HG02759 (cell line): ENCODE measurements around the gene ASPSCR1.

ENCODE experiments used
- ATAC-seq: cut with Tn5 transposase; IDR thresholded peaks from one replicate; pipeline ENCODE4 v1.9.1; 2021; ENCODE audit warnings: mild to moderate bottlenecking, moderate library complexity; ENCODE audit not compliant: unreplicated experiment

ASPSCR1 gene

DNA sequence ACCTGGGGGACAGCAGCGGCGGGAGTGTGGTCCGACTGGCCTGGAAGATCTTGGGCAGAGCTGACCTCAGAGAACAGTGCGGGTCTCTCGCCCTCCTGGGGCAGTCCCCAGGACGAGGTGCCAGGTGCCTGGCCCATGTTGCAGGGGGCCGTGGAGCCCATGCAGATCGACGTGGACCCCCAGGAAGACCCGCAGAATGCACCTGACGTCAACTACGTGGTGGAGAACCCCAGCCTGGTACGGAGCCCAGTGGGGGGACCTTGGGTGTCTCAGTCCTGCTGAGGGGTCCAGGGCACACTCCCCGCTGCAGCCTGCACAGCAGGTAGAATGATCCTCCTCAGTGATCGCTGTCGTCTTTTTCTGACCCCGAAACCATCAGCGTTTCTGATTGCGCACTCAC lies 75.7 kb downstream of the ASPSCR1 start:
- ATAC-seq: no peak

DNA sequence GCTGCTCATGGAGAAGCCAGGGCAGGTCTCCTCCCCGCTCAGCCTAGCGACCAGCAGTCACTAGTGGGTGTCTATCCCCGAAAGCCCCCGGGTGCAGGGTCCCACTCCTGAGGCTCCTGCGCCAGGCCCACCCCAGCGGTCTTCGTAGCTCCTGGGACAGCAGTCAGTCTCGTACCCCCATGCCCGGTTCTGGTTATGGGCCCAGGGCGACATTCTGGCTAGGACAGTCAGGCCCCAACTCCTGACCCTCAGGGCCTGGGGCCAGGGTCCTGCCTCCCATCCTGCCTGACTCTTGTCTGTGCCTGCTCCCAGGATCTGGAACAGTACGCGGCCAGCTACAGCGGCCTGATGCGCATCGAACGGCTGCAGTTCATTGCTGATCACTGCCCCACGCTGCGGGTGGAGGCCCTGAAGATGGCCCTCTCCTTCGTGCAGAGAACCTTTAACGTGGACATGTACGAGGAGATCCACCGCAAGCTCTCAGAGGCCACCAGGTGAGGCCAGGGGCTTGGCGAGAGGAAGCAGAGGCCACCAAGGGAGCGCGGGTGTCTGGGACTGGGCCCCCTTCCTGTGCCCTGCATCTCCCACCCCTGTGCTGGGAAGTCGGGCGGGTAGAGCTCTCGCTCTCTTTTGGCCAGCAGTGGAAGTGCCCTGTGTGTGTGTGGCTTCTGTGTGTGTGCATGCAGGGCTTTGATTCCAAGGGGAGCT lies 76.3 kb downstream of the ASPSCR1 start:
- no peak for ATAC-seq

DNA sequence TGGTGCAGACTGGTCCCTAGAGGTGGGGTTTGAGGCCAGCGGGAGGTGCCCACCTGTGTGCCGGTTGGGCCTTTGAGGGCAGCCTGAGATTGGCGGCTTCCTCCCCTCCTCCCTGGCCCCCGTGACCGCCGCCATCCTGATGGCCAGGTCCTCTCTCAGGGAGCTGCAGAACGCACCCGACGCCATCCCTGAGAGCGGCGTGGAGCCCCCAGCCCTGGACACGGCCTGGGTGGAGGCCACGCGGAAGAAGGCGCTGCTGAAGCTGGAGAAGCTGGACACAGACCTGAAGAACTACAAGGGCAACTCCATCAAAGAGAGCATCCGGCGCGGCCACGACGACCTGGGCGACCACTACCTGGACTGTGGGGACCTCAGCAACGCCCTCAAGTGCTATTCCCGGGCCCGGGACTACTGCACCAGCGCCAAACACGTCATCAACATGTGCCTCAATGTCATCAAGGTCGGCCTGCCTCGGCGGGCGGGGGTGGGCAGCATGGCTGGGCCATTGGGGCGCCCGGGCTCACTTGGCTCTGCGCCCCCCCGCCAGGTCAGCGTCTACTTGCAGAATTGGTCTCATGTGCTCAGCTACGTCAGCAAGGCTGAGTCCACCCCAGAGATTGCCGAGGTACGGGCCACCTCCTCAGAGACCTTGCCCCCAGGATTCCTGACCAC lies 77.1 kb downstream of the ASPSCR1 start:
- ATAC-seq: no peak

DNA sequence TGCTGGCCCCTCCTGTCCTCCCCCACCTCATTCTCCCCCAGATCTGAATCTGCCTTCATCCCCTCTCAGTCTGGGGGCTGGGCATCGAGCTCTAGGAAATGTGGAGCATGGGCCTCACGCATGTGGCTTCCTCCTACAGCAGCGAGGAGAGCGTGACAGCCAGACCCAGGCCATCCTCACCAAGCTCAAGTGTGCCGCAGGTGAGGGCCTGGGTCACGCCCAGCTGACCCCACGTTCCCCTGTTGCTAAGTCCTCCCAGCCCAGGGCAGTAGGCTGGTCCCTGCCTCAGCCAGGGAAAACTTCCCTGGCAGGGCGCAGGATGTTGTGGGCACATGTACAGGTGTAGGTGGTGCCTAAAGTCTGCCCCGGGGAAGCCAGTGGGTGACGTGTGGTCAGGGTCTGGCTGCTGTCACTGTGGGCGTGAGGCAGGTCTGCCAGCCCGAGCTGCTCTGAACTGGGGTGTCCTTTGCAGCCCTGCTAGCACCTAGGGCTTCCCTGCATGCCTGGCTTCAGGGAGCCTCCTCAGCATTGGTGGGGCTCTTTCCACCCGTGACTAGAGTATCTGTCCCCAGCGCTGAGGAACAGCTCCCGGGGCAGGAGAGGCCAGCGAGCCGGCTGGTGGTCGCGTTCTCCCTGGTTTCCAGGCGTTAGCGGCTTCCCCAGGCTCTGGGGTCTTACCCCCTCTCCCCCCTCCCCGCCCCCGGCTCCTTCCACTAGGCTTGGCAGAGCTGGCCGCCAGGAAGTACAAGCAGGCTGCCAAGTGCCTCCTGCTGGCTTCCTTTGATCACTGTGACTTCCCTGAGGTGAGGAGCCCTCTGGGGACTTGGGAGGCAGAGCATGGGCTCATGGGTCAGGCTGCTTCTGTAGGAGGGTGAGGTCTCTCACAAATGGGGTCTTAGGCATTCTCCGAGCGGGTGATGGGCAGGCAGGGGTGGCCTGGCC lies 77.9 kb downstream of the ASPSCR1 start:
- ATAC-seq: no peak

DNA sequence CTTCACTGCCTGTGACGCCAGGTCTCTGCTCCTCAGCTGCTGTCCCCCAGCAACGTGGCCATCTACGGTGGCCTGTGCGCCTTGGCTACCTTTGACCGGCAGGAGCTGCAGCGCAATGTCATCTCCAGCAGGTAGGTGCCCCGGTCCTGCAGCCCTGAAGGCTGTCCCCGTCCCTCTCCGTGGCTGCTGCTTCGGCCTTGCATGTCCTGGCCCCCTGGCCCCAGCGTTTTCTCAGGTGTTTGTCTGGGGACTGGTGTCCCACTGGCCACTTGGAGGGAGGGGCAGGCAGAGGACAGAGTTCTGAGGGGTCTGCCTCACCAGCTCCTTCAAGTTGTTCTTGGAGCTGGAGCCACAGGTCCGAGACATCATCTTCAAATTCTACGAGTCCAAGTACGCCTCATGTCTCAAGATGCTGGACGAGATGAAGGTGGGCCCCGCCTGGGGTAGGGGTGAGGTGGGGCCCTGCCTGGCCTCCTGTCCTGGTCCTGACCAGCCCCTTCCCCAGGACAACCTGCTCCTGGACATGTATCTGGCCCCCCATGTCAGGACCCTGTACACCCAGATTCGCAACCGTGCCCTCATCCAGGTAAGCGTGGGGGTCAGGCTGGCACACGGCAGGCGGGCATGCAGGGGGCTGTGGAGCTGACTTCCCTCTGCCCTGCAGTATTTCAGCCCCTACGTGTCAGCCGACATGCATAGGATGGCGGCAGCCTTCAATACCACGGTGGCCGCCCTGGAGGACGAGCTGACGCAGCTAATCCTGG lies 78.7 kb downstream of the ASPSCR1 start:
- no peak for ATAC-seq

DNA sequence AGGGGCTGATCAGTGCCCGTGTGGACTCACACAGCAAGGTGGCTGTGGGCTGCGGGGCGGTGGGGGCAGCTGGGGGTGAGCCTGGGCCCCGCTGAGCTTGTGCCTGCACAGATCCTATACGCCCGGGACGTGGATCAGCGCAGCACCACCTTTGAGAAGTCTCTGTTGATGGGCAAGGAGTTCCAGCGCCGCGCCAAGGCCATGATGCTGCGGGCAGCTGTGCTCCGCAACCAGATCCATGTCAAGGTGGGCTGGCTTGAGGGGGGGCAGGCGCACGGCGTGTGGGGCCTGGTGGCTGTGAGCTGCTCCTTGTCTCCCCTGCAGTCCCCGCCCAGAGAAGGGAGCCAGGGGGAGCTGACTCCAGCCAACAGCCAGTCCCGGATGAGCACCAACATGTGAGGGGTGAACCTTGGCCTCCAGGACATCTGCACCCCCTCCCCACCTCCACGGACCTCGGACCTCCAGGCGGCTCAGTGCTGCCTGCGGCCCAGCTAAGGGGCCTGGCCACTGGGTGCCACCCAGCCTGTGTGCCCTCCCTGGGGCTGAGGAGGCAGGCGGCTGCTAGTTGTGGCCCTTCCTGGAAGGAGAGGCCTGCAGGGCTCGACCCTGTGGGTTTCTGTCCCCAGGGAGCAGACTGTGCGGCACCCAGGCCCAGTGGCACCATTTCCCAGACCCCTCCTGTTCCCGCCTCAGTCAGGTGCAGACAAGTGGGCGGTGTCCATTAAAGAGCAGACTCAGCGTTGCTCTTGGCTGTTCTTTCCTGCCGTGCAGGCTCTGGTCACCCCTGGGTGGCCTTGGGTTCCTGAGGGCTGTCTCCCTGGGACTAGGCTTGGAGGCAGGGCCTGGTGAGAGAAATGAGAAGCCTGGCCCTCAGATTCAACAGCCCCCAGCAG lies 79.5 kb downstream of the ASPSCR1 start:
- ATAC-seq: no peak

DNA sequence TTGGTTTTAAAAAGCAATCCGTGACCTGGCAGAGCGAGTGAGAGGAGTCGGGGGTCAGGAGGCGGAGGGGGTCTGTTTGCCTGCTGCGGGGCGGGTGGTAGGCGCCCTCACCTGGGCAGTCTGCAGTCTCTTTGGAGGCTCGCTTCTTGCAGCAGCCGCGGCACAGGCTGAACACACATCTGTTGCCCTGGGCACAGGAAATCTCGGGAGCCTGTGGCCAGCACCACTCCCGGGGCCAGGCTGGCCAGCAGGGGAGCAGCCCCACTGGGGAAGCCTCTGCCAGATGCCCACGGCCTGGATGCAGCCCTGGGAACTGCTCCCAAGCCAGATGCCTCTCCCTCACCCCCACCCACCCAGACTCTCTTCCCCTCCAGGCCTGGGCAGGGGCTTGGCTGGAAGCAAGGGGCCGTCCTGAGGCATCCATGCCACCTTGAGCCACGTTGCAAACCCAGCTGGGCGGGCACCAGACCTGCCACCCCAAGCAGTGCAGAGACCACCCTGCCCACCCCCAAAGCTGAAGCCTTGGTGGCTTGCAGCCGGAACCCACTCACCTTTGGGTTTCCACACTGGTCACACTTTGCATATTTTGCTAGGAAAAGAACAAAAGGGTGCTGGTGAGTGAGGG lies 80.9 kb downstream of the ASPSCR1 start:
- no peak for ATAC-seq

DNA sequence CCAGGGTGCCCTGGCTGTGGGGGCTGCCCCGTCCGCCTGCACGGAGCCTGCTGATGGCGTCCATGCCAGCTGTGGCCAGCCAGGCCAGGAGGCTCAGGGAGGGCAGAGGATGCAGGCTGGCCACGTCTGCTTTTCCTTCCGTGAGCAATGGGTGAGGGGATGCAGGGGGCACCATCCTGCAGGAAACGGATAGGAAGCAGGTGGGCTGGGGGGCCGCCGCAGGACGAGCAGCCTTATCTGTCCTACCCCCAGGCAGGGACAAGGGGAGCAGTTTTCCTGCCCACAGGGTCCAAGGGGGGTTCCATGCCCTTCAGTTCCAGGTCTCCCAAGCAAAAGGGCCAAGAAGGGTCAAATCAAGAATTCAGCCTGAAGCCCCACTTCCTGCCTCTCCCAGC lies 81.4 kb downstream of the ASPSCR1 start:
- ATAC-seq: no peak

DNA sequence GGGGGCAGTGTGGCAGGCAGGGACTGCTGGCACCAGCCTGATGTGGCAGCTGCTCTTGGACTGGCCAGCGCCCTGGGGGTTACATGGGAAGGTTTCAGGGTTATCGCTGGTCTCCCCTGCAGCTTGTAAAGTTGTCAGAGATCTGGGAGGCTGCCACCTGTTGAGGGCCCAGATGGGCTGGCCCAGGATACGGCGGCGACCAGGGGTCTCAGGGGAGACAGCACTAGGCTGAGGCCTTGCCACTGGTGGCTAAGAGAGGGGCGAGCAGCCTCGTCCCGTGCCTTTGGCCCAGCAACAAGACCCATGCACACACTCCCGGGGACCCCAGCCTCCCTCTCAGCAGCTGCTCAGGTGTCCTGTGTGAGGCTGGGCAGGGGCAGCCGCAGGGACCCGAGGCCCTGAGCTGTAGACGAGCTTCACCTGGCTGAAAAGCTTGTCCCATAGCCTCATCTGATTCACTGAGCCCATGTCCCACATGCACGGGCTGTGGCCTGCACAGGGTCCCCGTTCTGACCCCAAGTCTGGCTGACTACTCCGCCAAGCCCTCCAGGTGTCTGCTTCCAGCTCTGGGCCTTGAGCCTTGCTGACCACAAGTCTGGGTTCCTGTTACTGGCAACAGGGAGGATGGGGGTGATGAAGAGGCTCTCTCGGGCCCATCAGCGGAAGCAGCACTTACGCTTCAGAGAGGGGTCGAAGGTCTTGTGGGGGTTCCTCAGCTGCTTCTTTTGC lies 82.0 kb downstream of the ASPSCR1 start:
- no peak for ATAC-seq

DNA sequence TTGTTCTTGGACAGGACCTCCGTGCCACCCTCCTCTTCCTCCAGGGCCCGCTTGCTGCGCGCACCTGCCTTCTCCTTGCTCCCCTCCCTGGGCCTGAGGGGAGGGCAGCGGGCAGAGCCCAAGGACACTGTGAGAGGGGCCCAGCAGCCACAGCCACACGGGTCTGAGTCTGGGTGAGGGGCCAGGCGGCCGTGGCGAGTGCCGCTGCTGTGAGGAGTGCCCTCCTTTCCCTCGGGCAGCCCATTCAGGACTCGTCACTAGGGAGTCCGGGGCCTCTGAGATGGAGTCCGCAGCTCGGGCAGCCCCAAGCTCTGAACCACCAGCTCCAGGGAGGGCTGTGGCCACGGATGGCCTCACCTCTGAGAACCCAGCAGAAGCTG lies 82.6 kb downstream of the ASPSCR1 start:
- no peak for ATAC-seq

DNA sequence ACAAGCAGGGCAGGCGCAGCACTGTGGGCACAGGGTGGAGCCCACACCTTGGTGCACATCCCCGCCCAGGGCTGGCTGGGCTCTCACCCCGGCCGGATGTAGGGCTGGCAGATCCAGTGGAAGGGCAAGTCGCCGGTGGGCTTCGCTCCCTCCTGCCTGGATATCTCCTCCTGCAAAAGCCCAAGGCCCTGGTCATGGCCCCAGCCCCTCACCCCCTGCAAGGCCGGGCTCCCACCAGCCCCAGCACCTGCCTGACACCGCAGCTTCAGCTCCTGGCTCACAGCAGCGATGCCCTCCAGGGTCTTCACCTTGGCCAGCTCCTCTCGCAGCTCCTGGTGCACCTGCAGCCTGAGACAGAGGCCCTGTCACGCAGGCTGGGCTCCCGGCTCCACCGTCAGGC lies 83.2 kb downstream of the ASPSCR1 start:
- no peak for ATAC-seq

DNA sequence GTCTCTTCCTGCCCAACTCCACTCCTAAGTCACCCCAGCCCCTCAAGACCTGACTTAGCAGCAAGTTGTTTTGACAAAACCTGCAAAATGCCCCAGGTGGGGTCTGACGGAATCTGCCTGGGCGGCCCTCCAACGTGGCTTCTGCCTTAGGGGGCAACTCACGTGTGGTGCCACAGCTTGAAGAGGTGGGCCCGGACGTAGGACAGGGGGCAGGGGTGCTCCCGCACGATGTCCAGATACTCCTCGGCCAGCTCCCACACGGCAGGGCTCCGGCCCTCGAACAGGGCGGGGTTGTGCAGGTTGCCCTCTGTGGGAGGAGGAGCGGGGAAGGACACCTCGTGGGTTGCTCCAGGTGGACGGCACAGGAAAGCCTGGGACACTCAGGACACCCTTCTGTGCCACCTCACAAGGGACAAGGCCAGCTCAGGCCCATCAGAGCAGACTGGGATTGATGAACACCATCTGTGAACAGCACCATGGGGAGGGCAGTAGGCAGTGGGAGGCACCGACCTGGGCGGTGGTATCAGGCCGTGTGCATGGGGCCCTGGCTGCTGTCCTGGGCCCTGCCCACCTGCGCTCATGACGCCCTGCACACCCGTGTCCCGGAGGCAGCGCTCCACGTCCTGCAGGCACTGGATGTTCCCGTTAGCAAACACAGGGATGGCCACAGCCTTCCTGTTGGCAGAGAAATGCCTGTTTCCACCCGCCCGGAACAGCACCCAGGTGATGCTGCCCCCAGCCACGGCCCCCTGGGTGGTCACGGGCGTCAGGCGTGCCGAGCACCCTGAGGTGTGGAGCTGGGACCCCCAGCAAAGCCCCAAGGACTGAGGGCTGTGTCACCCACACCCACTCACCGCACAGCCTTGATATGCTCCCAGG lies 83.9 kb downstream of the ASPSCR1 start:
- ATAC-seq: no peak

DNA sequence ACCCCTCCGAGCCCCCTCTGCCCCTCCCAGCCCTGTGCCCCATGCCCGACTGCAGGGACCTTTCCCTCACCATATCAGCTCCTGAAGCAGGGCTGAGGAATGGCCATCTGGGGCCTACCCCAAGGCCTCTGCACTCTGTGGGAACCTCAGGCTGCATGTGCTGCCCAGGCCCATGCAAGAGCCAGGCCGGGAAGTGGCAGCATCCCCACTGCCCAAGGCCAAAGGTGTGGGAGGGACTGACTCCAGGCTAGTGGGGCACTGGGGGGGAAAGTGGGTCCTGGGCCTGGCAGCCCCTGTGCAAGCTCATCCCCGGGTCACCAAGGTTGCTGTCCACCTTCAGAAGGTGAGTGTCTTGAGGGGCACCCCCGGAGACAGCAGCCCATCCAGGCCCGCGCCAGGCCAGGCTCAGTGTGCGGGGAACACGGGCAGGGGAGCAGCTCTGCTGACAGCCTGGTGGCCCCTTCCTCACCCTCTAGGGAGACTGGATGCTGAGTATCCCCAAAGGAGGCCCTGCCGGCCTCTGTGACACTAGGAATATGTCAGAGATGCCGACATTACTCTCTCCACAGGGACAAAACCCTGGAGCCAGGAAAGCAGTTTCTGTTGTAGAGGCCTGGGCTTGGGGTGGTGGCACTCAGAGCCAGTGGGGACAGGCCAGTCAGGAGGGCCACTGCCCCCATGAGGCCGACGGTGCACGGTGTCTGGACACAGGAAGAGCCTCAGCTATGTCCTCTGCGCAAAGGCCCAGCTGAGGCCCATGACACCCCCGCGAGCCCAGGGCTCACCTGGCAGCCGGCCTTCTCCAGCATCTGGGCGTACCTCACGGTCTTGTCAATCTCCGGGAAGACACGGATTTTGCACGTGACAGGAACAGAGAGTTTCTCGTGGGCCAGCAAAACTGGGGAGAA lies 84.9 kb downstream of the ASPSCR1 start:
- no peak for ATAC-seq

DNA sequence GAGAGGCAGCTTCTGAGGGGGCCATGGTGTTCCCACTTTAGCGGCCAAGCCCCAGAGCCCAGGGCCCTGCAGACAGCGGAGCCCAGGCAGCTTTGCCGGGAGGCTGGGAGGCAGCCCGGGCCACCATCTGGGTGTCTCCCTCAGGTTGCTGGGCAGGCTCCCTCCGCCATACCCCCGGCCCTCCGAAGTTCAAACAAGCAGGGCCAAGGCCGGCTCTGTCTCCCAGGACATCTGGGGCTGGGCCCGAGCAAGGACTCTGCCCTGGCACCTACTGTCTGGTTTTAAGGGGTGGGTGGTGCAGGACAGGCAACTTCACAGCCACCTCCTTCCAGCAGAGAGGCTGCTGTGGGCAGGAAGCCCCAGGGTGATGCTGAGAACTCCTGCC lies 85.5 kb downstream of the ASPSCR1 start:
- ATAC-seq: no peak

DNA sequence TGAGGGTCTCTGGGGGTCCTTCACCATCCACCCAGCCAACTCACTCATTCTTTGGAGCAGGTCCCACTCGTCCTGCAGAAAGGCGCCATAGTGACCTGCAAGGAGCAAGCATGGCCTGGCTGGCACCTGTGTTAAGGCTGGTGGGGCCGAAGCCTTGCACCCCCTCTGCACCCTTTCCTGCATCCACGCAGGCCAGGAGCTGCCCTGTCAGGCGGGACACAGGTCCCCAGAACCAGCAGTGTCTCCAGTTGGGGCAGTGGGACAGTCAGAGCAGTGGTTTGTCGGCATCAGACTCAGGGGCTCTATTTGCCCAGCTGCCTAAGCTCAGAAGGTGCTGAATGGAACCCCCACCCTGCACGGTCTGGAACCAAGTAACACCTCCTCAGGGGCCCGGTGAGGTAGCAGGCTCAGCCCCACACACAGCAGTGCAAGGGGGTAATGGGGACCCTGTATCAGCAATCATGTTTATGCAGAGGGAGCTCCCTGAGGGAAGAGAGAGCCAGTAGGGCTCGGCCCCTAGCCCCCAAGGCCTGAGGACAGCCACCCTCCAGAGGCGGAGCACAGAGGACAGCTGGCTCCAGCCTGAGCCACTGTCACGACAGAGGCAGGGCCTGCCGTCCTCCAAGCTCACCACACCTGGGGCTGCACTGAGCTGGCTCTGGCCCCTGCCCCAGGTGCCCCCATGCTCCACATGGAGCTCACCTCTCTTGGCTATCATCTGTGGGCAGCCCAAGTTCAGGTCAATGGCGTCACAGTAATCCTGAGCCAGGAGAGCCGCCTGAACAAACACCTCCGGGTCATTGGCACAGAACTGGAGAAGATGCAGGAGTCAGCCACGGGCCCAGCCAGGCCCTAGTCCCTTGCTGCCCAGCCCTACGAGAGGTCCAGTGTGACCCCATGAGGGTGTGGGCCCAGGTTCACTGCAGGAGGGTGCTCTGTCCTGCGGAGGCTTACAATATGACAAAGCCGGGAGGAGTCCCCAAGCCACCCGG lies 86.3 kb downstream of the ASPSCR1 start:
- ATAC-seq: no peak
